GM18519 (cell line): ENCODE measurements around the gene SNX22.
"Not testable (repeated sequence)": the region's sequence is repeated elsewhere in the genome, so short reads cannot be mapped to it uniquely, and the experiment has no call there.

ENCODE experiments used
- ATAC-seq: cut with Tn5 transposase; IDR thresholded peaks from one replicate; pipeline ENCODE4 v1.9.1; 2021; ENCODE audit warnings: mild to moderate bottlenecking, moderate library complexity; ENCODE audit not compliant: unreplicated experiment, low FRiP score

SNX22 gene

DNA sequence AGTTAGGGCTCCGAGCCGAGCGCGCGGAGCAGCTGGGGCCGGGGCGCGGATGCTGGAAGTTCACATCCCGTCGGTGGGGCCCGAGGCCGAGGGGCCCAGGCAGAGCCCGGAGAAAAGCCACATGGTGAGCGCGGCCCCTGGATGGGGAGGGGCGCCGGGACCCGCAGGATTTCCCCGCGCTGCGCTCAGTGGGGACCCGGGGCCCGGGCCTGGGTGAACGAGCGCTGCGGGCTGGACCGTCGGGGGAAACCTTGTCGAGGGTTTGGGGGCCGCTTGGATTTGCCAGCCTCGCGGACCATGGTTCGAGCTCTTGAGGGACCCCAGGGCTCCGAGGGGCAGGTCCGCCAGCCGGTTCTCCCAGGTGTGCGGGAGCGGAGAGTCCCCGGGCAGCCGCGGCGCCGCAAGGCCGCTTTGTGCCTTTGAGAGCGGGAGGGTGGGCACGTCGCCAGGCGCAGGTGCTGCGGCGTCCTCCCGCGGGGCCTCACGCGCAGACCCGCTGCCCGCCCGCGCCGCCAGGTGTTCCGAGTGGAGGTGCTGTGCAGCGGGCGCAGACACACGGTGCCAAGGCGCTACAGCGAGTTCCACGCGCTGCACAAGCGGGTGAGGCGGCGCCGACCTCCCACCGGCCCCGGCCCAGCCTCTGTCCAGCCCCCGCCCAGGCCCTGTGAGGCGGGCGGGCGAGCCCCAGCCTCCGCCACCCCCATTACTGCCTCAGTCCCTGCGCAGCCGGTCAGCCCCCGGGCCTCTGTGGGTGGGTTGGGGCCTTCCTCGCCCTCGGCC is at the start of gene SNX22:
TSS of gene SNX22 (plus strand) at position 5 of the 780 bp plus-strand sequence. CDS start at position 50, 45 bp downstream.
- no peak for ATAC-seq

GRCh38 chr15:64102497-64102896 is 49.0 kb upstream of the SNX22 start:
- ATAC-seq, result no peak

DNA sequence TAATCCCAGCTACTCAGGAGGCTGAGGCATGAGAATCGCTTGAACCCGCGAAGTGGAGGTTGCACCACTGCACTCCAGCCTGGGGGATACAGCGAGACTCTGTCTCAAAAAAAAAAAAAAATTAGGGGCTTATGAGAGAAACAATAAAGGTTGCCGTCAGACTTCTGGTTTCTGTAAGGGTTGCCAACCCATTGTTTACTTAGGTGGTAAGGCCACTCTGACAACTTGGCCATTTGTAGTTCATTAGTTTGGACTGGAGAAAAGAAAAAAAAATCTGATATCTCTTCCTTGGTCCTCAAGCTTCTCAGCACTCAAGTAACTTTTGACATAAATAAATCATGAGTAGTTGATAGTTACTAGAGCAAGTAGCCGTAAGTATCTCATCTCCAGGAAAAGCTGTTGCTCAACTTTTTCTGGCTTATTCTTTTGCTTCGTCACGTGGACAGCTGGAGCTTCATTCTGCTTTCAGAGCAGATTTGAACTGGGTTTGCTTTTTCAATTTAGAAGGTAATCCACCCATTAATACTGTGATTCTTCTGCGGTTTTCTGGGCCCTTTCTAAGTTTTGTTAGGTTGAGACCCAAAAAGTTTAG is 46.3 kb upstream of the SNX22 start:
- no peak for ATAC-seq

GRCh38 chr15:64107337-64107736 is 44.2 kb upstream of the SNX22 start:
- ATAC-seq, result no peak

- ATAC-seq, result not testable (repeated sequence)
These were observed 41.3 kb upstream of the SNX22 start for GRCh38 chr15:64110108-64110701.

DNA sequence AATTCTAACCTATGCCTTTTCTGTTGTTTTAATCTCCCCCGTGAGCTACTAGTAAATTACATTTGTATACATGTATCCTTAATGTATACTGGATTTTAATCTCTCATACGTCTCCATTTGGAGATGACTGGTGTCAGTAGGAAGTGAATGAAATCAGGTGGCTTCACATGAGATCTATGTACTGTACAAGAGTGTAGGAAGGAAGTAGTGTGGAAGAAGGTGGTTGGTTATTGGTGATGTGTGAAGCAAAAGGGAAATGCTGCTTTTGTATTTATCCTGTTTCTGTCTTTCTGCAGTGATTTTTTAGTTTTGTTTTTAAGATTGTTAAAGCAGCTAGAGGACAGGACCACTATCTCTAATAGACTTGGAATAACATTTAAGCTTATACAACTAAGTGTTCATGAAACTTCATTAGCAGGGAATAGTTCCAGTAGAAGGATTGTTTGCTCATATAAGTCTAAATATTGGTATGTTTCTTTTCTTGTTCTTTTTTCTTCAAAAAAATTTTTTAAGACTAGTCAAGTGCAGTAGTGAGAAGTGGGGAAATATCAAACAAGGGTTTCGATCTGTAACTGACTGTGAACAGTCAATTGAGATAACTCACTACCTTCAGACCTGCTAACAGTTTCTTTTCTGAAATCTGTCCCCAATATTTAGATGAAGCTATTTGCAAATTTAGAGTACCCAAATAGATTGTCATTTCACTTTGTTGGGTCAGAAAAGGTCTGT is 40.4 kb upstream of the SNX22 start:
- ATAC-seq, result no peak

DNA sequence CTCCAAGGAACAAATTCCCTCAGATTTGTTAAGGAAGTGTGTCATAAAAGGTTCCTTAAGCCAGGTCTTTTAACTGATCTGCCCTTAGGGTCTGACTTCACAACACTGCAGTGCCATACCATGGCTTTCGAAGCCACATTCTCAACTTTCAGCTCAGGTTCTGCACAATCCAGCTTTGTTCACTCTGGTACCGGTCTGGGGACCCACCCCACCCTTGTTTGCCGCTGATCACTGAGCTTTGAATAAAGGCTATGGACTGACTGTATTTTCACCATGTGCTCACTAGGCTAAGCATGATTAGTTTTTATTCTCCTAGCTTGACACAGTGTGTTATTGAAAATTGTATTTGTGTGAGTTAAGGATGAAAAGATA is 39.9 kb upstream of the SNX22 start:
- no peak for ATAC-seq

GRCh38 chr15:64112073-64112772 is 39.3 kb upstream of the SNX22 start:
- ATAC-seq, result no peak

DNA sequence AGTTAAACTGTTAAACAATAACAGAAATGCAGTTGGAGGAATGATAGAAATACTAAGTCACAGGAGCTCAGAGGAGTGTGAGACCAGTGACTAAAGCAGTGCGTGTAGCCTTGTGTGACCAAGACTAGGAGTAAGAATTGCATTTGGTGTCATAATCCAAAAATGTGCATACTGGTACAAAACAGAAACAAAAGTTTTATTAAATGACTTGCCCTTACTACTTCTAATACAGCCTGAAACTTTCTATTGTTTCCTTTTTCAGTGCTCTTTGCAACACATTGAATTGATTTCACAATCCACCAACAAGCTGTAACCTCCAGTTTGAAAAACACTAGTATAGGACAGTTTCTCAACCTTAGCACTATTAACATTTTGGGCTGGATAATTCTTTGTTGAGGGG is 38.6 kb upstream of the SNX22 start:
- ATAC-seq, result no peak

GRCh38 chr15:64117759-64118487 is 33.6 kb upstream of the SNX22 start:
- ATAC-seq, result no peak

DNA sequence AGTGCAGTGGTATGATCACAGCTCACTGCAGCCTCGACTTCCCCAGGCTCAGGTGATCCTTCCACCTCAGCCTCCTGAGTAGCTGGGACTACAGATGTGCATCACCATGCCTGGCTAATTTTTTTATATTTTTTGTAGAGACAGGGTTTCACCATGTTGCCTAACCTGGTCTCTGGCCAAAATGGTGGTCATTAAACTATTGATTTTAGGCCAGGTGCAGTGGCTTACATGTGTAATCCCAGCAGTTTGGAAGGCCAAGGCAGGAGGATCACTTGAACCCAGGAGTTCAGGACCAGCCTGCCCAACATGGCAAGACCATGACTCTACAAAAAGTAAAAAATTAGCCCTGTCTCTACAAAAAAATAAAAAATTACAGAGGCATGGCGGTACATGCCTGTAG is 31.2 kb upstream of the SNX22 start:
- not testable (repeated sequence) for ATAC-seq

- no peak for ATAC-seq
These were observed 29.9 kb upstream of the SNX22 start for GRCh38 chr15:64121614-64122013.

DNA sequence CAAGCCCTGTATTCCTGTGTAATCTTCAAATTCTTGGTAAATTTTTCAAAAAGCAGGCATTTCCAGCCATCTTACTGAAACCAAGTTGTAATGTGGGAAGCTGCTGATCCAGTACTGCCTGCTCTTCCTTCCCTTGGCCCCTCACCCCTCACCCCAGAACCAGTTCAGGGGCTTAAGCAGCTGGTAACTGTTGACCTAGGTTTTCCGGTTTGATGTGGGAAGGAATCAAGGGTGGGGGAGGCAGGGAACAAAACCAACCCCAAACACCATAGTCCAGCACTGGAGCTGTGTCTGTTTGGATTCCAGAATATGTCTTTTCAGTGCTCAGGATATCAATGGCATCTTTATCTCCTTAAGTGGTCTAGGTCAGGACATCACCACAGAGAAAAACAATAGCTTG is 29.1 kb upstream of the SNX22 start:
- ATAC-seq, result no peak

DNA sequence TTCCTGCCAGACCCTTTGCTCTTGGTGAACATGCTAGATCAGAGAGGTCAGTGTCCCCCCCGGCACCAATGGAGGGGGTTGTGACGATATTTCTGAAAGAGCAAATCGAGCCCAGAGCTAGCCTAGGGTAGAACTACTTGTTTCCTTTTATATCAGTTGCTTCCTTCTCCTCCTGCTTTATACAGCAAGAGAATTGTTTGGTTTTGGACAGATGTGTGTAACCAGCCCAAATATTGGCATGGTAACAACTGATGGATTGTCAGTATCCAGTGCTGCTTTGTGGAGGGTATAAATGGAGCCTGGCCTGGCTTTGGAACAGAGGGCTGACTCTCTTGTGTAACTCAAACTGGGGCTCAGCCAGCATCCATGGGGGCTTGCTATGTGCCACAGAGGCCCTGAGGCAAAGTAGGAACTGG is 28.6 kb upstream of the SNX22 start:
- no peak for ATAC-seq

DNA sequence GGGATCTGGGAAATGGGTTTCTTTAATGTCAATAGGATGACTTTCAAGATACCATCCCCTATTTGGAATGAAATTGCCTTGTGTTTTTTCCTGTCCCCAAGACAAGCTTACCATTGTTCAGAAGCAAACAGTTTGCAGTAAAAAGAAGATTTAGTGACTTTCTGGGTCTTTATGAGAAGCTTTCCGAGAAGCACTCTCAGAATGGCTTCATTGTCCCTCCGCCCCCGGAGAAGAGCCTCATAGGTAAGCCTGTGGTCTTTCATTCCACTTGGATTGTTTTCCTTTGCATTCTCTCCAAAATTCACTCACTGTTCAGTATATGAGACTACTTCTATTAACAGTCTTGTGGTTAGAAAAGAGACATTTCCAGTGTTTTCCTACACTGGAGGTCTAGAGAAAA is 25.6 kb upstream of the SNX22 start:
- no peak for ATAC-seq

DNA sequence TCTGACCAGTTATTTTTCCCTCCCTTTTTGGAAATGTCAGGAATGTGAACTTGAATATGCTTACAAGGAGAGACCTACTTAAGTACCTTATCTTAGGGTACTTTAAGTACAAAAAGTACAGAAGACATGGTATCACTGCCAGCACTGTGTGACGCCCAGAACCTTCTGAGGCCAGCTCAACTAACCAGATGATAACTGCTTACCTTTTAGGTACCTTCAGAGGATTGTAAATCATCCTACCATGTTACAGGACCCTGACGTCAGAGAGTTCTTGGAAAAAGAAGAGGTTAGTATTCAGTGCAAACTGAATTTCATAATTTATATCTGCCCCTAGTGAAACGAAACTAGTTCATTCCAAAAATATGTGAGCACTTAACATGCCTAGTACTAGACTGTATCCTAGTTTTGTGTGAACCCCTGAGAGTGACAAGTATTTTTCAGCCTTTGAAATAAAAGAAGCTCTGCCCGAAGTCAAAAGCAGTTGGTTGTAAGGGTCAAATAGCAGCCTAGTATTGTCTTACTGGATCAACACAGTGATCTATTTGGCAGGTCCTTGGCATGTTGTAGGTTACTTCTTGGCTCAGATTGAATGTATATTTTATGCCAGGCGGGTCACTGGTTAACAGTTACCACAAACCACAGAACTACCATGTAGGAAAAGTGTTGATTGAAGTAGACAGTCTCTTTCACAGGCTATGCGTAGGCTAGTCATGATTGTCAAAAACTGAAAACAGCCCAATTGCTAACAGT is 23.8 kb upstream of the SNX22 start:
- no peak for ATAC-seq

DNA sequence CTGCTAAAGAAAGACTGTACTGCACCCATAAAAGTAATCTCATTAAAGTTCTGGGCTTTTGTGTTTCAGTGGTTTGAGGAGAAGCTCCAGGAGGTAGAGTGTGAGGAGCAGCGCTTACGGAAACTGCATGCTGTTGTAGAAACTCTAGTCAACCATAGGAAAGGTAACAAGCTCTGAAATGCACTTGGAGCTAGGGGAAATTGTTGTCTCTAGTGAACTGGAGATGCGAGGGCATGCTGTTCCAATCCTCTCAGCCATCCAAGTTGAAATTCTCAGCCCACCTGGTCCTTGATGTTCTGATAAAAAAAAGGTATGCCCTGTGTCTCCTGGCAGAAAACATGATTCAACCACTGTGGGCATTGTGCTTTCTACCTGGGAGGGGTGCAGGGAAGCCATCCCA is 21.4 kb upstream of the SNX22 start:
- ATAC-seq, result no peak

DNA sequence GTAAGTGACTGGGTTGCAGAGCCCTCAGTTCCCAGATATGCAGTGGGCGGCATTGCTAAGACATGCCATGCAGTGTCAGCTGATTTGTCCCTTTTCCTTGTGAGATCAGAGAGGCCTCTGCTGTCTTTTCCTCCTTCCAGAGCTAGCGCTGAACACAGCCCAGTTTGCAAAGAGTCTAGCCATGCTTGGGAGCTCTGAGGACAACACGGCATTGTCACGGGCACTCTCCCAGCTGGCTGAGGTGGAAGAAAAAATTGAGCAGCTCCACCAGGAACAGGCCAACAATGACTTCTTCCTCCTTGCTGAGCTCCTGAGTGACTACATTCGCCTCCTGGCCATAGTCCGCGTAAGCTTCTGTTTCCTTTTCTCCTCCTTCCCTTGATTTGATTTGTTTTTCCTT is 20.0 kb upstream of the SNX22 start:
- no peak for ATAC-seq

- ATAC-seq, result no peak
These were observed 19.3 kb upstream of the SNX22 start for GRCh38 chr15:64132217-64132616.
